ENCODE measurements around the gene FHAD1.

DNA sequence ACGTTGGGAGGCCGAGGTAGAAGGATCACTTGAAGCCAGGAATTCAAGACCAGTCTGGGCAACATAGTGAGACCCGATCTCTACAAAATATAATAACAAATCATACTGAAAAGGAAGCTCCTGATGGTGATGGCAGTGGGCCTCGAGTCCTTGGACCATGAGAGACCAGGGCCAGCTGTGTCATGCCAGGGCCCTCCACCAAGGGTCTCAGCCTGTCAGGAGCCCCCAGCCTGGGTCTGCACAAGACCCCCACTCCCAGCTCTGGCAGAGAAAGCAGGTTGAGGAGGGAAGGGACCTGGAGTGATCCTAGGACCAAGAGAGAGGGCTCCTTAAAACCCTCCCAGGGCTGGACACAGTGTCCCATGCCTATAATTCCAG lies 184.5 kb downstream of the FHAD1 start:
- no peak for TF ChIP-seq CTCF (IDR thresholded peaks at IDR 0.05; ENCODE audit: low read length)
- TF ChIP-seq EZH2 (optimal IDR thresholded peaks at IDR 0.05; ENCODE audit: low read depth, low read length), result no peak
- no peak for TF ChIP-seq EZH2phosphoT487 (IDR thresholded peaks at IDR 0.05; ENCODE audit: low read length)

All from MM.1S (cell line).